Kidney tubule cell (primary cell): ENCODE results near the gene TAMALIN.

Experiments
- DNase-seq: peaks from one replicate; pipeline ENCODE4 v3.0.0-alpha.2; 2018; ENCODE audit warnings: low spot score

Gene TAMALIN

DNA sequence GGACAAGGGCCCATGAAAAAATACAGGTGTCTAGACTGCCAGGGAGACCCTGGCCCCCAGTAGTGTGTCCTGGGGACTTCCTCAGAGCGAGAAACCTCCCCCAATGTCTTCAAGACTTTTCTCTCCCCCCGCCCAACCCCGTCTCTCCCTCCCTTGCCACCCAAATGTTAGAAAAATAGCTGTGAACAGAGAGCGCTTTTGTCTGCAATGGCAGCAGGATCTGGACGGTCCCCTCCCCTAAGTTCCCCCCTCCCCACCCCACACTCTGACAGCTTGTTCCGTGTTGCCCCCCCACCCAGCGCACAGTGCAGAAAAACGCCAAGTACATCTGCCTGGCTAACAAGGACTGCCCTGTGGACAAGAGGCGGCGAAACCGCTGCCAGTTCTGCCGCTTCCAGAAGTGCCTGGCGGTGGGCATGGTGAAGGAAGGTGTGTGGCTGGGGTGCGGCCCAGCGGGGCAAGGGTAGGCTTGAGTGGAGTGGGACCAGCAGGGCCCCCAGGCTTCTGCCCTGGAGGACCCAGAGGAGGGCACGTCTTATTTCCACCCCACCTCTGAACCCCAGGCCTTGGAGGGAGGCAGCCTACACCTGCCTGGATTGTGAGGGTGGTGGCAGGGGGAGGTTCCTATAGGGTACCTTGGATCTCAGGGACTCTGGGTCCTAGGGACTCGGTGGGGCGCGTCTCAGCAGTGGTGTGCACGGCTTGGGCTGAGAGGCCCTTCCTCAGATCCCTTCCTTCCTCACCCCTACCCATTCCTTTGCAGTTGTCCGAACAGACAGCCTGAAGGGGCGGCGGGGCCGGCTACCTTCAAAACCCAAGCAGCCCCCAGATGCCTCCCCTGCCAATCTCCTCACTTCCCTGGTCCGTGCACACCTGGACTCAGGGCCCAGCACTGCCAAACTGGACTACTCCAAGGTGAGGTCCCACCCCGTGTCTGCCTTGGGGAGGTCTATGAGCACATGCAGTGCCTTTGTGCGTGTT lies 49.3 kb downstream of the TAMALIN start:
- DNase-seq: no peak

DNA sequence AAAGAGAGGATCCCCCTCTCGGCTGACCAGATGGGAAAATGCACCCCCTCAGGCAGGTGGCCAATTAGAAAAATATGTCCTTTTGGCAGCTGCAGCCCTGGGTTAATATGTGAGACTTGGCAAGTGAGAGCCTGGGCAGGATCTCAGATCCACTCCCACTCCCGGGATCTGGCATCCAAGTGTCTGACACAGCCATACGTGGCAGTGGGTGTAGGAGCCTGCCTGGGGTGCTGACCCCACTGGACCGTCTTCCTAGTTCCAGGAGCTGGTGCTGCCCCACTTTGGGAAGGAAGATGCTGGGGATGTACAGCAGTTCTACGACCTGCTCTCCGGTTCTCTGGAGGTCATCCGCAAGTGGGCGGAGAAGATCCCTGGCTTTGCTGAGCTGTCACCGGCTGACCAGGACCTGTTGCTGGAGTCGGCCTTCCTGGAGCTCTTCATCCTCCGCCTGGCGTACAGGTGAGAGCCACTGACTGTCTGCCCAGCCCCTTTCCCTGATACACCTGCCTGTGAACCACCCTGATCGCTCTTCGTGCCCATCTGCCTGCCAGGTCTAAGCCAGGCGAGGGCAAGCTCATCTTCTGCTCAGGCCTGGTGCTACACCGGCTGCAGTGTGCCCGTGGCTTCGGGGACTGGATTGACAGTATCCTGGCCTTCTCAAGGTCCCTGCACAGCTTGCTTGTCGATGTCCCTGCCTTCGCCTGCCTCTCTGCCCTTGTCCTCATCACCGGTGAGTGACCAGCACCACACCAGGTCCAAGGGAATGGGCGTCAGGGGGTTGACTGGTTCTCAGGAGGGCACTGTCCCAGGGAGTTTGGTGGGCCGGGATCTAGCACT lies 50.3 kb downstream of the TAMALIN start:
- no peak for DNase-seq

DNA sequence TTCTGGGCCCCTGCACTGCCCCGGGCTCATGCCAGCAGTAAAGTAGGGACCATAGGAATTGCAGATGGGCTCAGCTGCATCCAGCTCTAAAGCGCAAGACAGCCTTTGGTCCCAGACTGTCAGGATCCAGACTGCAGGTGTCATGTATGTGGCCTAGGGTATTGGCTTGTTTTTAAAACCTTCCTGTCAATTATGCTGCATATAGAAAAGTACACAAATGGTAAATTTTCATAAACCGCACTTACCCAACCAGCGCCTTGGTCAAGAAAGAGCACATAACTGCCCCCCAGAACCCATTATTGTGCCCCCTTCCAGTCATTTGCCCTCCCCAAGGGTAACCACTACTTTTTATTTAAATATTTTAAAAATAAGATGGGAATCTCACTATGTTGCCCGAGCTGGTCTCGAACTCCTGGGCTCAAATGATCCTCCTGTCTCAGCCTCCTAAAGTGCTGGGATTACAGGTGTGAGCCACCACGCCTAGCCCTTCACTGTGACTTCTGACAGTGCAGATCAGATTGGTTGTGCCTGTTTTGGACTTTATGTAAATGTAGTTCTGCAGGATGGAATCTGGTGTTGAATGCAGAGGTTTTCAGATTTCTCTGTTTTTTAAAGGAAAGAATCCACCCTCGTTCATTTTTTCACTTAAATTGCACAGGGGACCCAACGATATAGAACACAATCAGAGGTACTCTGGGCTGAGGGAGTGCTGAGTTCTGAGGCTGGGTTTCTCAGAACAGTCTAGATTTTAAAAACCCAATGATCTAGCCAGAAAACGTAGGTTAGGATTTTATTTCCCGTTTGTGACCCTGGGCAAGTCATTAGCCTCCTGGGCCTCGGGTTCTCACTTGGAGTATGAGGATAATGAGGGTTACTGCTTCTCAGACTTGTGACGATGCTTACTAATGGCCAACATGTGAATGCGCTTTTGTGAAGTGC lies 51.2 kb downstream of the TAMALIN start:
- no peak for DNase-seq

DNA sequence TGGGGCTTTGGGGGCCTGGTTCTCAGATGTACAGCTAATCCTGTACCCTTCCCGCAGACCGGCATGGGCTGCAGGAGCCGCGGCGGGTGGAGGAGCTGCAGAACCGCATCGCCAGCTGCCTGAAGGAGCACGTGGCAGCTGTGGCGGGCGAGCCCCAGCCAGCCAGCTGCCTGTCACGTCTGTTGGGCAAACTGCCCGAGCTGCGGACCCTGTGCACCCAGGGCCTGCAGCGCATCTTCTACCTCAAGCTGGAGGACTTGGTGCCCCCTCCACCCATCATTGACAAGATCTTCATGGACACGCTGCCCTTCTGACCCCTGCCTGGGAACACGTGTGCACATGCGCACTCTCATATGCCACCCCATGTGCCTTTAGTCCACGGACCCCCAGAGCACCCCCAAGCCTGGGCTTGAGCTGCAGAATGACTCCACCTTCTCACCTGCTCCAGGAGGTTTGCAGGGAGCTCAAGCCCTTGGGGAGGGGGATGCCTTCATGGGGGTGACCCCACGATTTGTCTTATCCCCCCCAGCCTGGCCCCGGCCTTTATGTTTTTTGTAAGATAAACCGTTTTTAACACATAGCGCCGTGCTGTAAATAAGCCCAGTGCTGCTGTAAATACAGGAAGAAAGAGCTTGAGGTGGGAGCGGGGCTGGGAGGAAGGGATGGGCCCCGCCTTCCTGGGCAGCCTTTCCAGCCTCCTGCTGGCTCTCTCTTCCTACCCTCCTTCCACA lies 52.0 kb downstream of the TAMALIN start:
- no peak for DNase-seq

DNA sequence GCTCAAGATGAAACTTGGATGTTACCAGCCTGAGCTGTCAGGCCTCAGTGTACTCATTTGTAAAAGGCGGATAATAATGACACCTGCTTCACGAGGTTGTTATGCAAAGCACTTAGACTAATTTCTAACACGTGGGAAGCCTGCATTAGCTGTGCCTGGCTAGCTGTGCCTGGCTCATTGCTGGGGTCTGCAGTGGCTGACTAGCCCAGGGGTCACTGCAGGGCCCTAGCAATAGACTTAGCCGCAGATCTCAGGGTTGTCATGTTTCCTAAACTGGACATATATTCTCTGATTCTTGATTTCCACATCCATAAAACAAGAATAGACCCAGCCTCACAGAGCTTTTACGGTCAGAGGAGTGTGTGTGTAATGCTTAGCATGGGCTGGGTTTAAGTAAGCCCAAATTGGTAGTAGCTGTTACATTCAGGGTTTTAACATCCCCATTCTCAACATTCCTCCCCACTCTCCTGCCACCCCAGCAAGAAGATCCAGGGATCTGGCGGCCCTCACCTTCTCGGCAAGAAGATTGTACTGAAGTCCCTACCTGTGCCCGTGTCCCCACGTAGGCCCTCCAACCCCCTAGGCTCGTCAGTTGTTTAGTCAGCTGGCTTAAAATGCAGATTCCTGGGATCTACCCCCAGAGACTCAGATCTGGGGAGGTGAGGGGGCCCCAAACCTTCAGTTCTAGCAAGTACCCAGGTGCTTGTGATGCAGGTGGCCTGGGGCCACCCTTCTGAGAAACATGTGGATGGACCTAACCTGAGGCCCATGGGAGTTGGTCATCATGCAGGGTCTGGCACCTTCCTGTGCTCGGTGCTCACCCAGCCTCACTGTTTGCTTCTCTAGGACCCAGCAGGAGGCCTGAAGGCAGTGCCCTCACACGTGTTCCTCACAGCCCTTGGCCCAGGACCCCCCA lies 53.1 kb downstream of the TAMALIN start:
- DNase-seq: no peak

DNA sequence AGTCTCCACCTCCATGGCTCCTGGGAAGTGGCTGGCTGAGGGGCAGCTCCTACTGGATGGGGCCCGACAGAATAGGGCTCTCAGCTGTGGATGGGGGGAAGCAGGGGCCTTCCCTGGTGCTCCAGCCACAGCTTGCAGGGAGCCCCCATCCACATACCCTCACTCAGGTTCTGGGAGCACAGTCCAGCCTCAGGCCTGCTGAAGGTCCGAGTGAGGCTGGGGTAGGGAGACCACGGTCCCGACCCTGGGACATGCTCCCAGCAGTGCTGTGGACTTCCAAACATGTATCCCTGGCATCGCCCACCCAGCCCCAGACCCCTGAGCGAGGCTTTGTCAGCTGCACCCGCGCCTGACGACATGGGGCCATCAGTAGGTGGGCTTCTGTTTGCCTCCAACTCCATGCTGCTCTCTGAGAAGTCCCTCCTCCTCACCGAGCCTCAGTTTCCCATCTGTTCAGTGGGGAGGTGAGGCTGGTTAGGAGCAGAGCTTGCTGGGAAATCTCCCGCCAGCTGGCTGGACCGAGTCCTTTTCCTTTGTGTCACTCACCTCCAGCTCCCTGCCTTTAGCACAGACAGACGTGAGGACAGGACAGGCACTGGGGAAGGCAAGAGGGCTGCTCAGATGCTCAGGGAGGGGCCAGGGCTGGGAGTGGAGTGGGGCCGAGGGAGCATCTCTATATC lies 53.9 kb downstream of the TAMALIN start:
- no peak for DNase-seq

DNA sequence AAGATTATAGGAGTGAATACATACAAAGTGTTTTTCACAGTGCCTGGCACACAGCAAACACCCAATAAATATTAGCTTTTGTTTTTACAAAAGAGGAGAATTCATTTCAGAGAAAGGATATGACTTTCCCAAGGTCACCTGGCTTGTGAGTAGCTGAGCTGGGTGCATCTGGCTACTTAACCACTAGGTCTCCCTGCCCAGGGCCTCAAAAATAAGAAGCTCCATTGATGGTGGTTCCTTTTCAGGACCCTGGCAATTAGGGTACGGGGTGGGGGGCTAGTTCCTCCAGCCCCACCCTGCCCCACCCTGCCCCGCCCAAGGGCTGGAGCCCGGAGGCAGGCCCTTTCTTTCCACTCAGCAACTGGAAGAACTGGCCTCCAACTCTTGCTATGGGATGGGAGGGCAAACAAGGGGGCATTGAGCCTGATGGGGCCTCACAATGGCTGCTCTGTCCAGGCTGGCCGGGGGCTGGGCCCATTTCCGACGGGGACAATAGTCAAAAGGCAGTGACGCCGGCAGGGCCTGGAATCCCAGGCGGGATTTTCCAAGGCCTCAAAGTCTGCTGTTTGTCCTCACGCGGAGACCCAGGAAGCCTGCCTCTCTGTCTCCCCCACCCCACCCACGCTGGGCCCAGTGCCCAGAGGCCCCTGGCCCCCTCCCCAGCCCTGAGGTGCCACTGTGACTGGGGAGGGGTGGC lies 54.9 kb downstream of the TAMALIN start:
- no peak for DNase-seq

DNA sequence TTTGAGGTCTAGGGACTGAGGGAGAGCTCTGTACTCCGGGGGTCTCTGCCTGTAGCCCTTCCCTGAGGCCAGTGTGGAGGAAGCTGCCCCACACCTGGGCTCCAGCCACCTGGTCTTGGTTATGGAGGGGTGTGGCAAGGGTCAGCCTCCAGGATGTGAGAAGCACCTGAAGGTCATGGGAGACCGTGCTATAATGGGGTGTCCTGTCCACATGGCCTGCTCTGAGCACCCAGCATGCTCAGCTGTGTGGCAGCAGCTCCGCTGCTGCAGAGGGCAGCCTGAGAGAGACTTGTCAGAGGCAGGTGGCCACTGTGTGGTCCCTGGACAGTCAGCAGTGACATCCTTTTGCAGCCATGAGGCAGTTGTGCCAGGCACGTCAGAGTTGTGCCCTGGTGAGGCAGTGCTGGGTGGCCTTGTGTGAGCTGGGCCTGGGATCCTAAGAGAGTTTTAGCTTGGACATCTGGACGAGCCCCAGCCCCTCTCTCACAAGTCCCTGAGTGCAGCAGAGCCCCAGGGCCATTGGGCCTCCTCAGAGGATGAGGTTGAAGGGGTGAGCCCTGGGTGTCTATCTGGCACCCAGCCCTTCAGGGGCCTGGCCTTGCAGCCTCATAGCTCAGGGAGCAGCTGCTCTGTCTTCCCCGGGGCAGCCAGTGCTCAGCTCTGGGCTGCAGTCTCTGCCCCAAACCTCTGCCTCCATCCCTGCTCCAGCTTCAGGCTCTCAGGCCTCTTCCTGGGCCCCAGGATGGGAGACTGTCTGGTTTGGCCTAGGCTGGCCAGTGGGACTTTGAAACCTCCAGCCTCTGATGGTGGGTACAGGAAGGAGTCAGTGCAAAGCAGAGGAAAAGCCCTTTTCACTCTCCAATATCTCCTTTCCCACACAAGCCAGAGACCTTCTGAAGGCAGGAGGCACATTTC lies 55.7 kb downstream of the TAMALIN start:
- DNase-seq: no peak

DNA sequence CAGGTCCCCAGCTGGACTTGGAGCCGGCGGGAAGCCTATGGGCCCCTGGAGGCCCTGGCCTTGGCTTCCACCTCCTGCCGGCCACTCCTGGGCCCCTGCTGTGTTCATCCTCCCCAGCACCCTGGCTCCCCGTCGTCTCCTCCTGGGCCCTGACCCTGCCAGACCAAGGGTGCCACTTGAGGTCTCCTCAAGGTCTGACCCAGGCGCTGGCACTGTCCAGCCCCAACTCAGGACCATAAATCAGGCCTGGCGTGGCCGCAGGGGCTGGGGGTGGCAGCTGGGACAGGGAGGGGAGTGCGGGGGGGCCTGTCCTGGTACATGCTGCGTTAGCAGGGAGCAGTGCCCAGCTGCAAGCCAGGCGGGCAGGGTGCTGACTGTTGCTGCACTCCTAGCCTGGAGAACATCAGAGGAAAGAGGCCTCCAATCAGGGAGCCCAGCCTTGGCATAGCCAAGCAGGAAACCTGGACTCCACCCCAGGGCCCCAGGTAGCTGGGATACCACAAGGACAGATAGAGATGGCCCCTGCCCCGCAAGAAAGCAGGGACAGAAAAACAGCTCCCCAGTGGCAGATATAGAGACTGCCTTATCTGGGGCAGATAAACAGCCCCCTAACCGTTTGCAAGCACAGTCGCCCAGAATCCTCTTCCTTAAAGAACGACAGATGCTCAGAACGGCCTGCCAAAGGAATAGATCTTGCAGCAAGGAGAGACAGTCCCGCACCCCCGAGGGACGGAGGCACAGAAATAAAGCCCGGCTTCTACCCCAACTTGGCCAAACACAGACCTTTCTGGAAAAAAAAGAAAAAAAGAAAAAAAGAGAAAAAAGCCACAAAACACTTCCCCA lies 56.6 kb downstream of the TAMALIN start:
- no peak for DNase-seq

DNA sequence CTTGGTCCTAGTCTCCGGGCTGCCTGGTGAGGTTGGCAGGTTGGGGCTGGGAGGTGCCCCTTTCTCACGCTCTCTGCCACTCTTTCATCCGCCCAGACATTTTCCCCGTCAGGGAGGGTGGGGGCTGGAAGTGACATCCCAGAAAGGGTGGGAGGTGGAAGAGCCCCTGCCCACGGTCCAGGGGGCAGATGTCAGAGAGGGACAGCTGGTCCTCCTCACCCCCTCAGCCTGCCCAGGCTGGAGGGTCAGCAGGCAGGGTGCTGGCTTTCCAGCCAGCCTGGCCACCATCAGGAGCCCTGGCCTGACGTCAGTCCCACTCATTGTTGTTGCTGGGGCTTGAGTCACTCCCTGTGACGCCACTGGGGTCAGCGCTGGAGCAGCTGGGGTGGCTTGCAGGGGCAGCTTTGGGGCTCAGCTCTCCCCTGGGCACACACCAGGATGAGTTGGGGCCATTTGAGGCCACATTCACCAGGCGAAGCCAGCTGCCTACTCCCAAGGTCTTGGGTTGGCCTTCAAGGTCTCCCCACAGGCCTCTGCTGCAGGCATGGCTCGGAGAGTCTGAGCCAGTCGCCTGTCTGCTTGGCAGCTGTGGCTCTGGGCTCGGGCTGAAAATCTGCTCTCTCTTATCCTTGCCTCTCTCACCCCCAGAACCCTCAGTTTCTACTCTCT lies 57.4 kb downstream of the TAMALIN start:
- no peak for DNase-seq
